Measurements from ENCODE around the gene PTGDR. TPM values are rescaled to one million over a fixed set of nuclear protein-coding genes. Genes with fewer than 3 reads are reported as not detected.

PTGDR gene
- total and polyA plus RNA-seq, 10 of the 15 experiments (the other 5 are each of a cell fraction or from before 2014, with no cell fraction given), result not detected

DNA sequence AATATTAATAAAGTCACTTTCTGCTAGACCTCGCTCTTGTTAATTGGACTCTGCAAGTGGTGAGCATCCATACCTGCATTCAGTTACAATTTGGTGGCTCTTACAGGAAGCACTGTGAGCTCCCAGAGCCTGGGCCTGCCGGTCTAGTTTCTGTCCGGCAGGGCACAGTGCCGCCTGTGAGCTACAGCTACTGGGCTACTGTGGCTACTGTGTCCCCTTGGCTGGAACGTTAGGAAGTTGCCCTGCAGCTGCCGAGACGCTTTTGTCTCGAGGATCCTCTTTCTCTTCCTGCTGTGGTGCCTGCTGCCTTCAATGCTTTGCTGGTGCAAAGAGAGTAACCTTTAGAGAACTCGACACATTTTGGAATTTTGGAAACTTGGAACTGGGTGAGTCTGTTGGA is 44.6 kb upstream of the PTGDR start:
- no peak overlapping the region for H3K27ac ChIP-seq (ENCODE audit: control insufficient read depth, insufficient read depth)
- ChIA-PET SMC1A (ENCODE audit: uncharacterized antibody, unreplicated experiment) (no interaction called here), RAD21 (ENCODE audit: unreplicated experiment) (no interaction called here), POLR2A (no interaction called here), CTCF (no interaction called here)
- TF ChIP-seq ASH2L (IDR thresholded peaks at IDR 0.05; ENCODE audit: borderline replicate concordance, low read depth) (no peak), BACH1 (IDR thresholded peaks at IDR 0.05; ENCODE audit: borderline replicate concordance) (no peak), GATAD2B (conservative IDR thresholded peaks at IDR 0.05; ENCODE audit: low read depth) (no peak), NFYA (IDR thresholded peaks at IDR 0.05; ENCODE audit: borderline replicate concordance, low read depth, low read length) (no peak), NR2C2 (IDR thresholded peaks at IDR 0.05; ENCODE audit: borderline replicate concordance, control insufficient read depth, insufficient read length, low read depth) (no peak), YBX1 (IDR thresholded peaks at IDR 0.05) (no peak), KLF5 (IDR thresholded peaks at IDR 0.05; ENCODE audit: partially characterized antibody) (no peak), BMI1 (IDR thresholded peaks at IDR 0.05; ENCODE audit: borderline replicate concordance) (no peak), TCF12 (IDR thresholded peaks at IDR 0.05; ENCODE audit: low read depth, low read length) (no peak)
- H4K20me1 ChIP-seq (ENCODE audit: control insufficient read depth, insufficient read depth), result no peaks in the 10 kb centered on the region
- no TSS peak for BruUV-seq (replicated peaks)
- no peaks in the 10 kb centered on the region for H3K4me1 ChIP-seq (ENCODE audit: control insufficient read depth, insufficient read depth, low read length)
- FAIRE-seq, result no peak
- WGBS (ENCODE audit: insufficient coverage, insufficient replicate concordance, low lambda C conversion rate, missing lambda C conversion rate), result 70% methylated on average over 9 of the region's 9 CpGs
- ATAC-seq, result no peak
- no peaks in the 10 kb centered on the region for H3K79me2 ChIP-seq (ENCODE audit: control insufficient read depth, insufficient read depth, low read length)
- H3K27me3 ChIP-seq (replicated peaks in 1 of 2; ENCODE audit: control insufficient read depth in 2 of 2, insufficient read depth in 2 of 2, low read length in 1 of 2), result no peaks in the 10 kb centered on the region
- H3K4me2 ChIP-seq (ENCODE audit: control insufficient read depth, insufficient read depth), result no peak overlapping the region
- DNase-seq (ENCODE audit: low read depth, low spot score), result no peak
- no peak overlapping the region for H2AFZ ChIP-seq (ENCODE audit: control insufficient read depth, low read depth, low read length)
- H3K9me3 ChIP-seq (replicated peaks; ENCODE audit: control insufficient read depth, insufficient read depth, low read length), result no peaks in the 10 kb centered on the region
- intact Hi-C loops (cut with micrococcal nuclease; ENCODE audit: unreplicated experiment) (no loop called here), in situ Hi-C loops (cut with MboI) (no loop called here)
- no peaks in the 10 kb centered on the region for H3K36me3 ChIP-seq (ENCODE audit: control insufficient read depth in 2 of 2, insufficient read depth in 2 of 2, low read length in 1 of 2)
- no peak overlapping the region for H3K4me3 ChIP-seq
- no peak overlapping the region for H3K9ac ChIP-seq (ENCODE audit: control insufficient read depth, insufficient read depth, low read length)

DNA sequence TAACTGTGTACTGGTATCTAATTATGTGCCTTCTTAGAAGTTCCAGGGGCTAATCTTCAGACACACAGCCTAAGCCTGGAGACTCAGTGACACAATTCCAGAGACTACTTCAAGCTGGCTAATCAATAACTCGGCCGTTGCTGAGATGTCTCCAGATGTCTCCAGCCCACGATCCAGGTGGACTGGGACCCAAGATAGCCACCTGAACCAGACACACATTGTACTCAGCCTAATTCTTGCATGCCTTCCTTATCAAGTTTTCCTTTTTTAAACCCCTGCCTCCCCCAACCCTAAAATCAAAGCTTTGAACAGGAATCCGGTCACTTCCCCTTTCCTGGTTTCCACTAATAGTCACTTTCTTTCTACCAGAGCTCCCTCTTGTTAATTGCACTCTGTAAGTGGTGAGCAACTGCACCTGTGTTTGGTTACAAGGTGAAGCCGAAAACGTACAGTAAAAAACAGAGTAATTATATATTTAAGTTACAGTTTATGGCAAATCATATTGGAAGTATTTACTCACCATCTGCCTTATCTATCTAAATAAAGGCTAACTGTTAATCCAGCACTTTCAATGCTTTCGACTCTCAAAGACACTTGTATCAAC is 39.8 kb upstream of the PTGDR start:
- WGBS (ENCODE audit: insufficient coverage, insufficient replicate concordance, low lambda C conversion rate, missing lambda C conversion rate), result 33% methylated on average over 7 of the region's 7 CpGs
- Histone ChIP-seq H3K9ac (ENCODE audit: control insufficient read depth, insufficient read depth, low read length) (no peak overlapping the region), H4K20me1 (ENCODE audit: control insufficient read depth, insufficient read depth) (no peaks in the 10 kb centered on the region), H2AFZ (ENCODE audit: control insufficient read depth, low read depth, low read length) (no peak overlapping the region), H3K27me3 (replicated peaks in 1 of 2; ENCODE audit: control insufficient read depth in 2 of 2, insufficient read depth in 2 of 2, low read length in 1 of 2) (no peaks in the 10 kb centered on the region), H3K9me3 (replicated peaks; ENCODE audit: control insufficient read depth, insufficient read depth, low read length) (no peaks in the 10 kb centered on the region), H3K4me2 (ENCODE audit: control insufficient read depth, insufficient read depth) (no peak overlapping the region), H3K4me1 (ENCODE audit: control insufficient read depth, insufficient read depth, low read length) (no peaks in the 10 kb centered on the region), H3K36me3 (ENCODE audit: control insufficient read depth in 2 of 2, insufficient read depth in 2 of 2, low read length in 1 of 2) (no peaks in the 10 kb centered on the region), H3K79me2 (ENCODE audit: control insufficient read depth, insufficient read depth, low read length) (no peaks in the 10 kb centered on the region), H3K27ac (ENCODE audit: control insufficient read depth, insufficient read depth) (no peak overlapping the region), H3K4me3 (no peak overlapping the region)
- ChIA-PET CTCF (no interaction called here), SMC1A (ENCODE audit: uncharacterized antibody, unreplicated experiment) (no interaction called here), RAD21 (ENCODE audit: unreplicated experiment) (no interaction called here), POLR2A (no interaction called here)
- no peak for FAIRE-seq
- DNase-seq (ENCODE audit: low read depth, low spot score), result no peak
- ATAC-seq, result no peak
- TF ChIP-seq SPI1 (IDR thresholded peaks at IDR 0.05; ENCODE audit: borderline replicate concordance, insufficient read depth, low read depth, low read length) (peak; percentile 16; the same call in 1 of the 2 replicates), SP1 (IDR thresholded peaks at IDR 0.05; ENCODE audit: low read depth, low read length) (no peak)
- intact Hi-C loops (cut with micrococcal nuclease; ENCODE audit: unreplicated experiment), result no loop called here
- in situ Hi-C loops (cut with MboI), result no loop called here
- no TSS peak for BruUV-seq (replicated peaks)
